ENCODE data around the gene VEPH1.

DNA sequence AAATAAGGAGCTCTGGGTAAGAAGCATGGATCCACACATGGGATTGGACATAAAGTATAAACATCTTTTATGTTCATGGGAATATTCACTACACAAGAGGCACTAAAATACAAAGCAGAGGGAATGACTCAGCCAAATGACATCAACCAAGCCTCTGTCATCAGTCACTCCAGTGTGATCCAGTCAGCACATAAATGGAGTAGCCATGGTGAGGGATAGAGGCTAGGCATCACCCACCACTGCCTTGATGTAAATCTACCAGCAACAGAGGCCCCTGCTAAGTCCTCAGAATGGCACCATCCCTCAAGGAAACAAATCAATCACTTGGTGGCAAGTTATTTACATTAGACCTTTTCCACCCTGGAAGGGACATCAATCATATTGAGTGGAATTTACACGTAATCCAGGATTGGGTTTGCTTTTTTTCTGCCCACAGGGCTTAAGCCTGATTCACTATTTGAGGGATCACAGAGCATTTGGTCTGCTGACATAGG is 27.2 kb downstream of the VEPH1 start:
- TF ChIP-seq CTCF (conservative IDR thresholded peaks at IDR 0.05; ENCODE audit: low read depth, low read length) (no peak), EZH2 (IDR thresholded peaks at IDR 0.05; ENCODE audit: borderline replicate concordance, low read depth, low read length, poor library complexity, severe bottlenecking) (no peak)

All from A673 (cell line).